HEK293 (cell line): Measurements from ENCODE around the gene PDZD8.

Source experiments
- CTCF ChIA-PET: fragments of 350-600 bp; formaldehyde crosslinking; extraction: SDS; loops from one replicate; lab custom pipeline; 2021; ENCODE audit warnings: antibody characterized with exemption; lab: Yijun Ruan, JAX
- POLR2A ChIA-PET: fragments of 300-600 bp; formaldehyde crosslinking; extraction: SDS; loops from one replicate; lab custom pipeline; 2020; ENCODE audit warnings: antibody characterized with exemption, inconsistent platforms; lab: Yijun Ruan, JAX
- H3K27ac ChIP-seq: fragments of 200-500 bp; sonication (Bioruptor generic); 2 replicates; pipeline ENCODE4 v1.5.1; 2014; ENCODE audit warnings: low read depth, low read length, control low read depth, inconsistent platforms; ENCODE audit errors: extremely low read depth
- H3K36me3 ChIP-seq, 2 experiments: fragments of 200-500 bp in 1 of 2; sonication (Bioruptor generic) in 1 of 2; 1 replicate in 1 of 2; 2 replicates in 1 of 2; pipeline ENCODE4 v1.5.1; 2014 to 2017; ENCODE audit warnings: inconsistent platforms in 2 of 2, low read length in 2 of 2; ENCODE audit not compliant: control insufficient read depth in 2 of 2, insufficient read depth in 1 of 2
- H3K4me1 ChIP-seq: fragments of 200-500 bp; sonication (Bioruptor generic); 2 replicates; pipeline ENCODE4 v1.5.1; 2014; ENCODE audit warnings: mild to moderate bottlenecking, low read length, inconsistent platforms; ENCODE audit not compliant: control insufficient read depth, insufficient read depth
- H3K4me3 ChIP-seq: 2 replicates; pipeline ENCODE4 v1.5.1; 2011; ENCODE audit warnings: low read depth, mild to moderate bottlenecking, control low read depth, low read length, moderate library complexity
- H3K9me3 ChIP-seq: fragments of 200-500 bp; sonication (Bioruptor generic); 2 replicates; pipeline ENCODE4 v1.5.1; 2014; ENCODE audit warnings: low read depth, low read length, inconsistent platforms; ENCODE audit not compliant: control insufficient read depth, insufficient read depth
- KLF8 ChIP-seq: fragments of 450-650 bp; formaldehyde crosslinking; IDR thresholded peaks from 2 replicates; pipeline ENCODE4 v1.5.1; 2016; ENCODE audit warnings: missing biosample characterization, missing genetic modification characterization
- PRDM1 ChIP-seq: fragments of 450-650 bp; formaldehyde crosslinking; IDR thresholded peaks from 2 replicates; pipeline ENCODE4; 2016; ENCODE audit warnings: missing biosample characterization, missing genetic modification characterization
- ZBTB20 ChIP-seq: fragments of 450-650 bp; formaldehyde crosslinking; IDR thresholded peaks from 2 replicates; pipeline ENCODE4 v1.5.1; 2016; ENCODE audit warnings: missing biosample characterization, missing genetic modification characterization
- ZNF10 ChIP-seq: fragments of 450-650 bp; formaldehyde crosslinking; IDR thresholded peaks from 2 replicates; pipeline ENCODE4 v1.5.1; 2017; ENCODE audit warnings: missing biosample characterization, missing genetic modification characterization
- ZNF174 ChIP-seq: fragments of 450-650 bp; formaldehyde crosslinking; IDR thresholded peaks from 2 replicates; pipeline ENCODE4 v1.5.0; 2017; ENCODE audit warnings: missing biosample characterization, mild to moderate bottlenecking, missing genetic modification characterization
- ZNF23 ChIP-seq: fragments of 450-650 bp; formaldehyde crosslinking; IDR thresholded peaks from 2 replicates; pipeline ENCODE4 v1.5.1; 2016; ENCODE audit warnings: missing biosample characterization, missing genetic modification characterization, borderline replicate concordance
- ZNF394 ChIP-seq: fragments of 450-650 bp; formaldehyde crosslinking; IDR thresholded peaks from 2 replicates; pipeline ENCODE4 v1.5.1; 2016; ENCODE audit warnings: missing biosample characterization, missing genetic modification characterization, mild to moderate bottlenecking, moderate library complexity, borderline replicate concordance
- ZNF48 ChIP-seq: fragments of 450-650 bp; formaldehyde crosslinking; IDR thresholded peaks from 2 replicates; pipeline ENCODE4 v1.5.1; 2016; ENCODE audit warnings: missing biosample characterization, missing genetic modification characterization
- ZNF510 ChIP-seq: fragments of 450-650 bp; formaldehyde crosslinking; IDR thresholded peaks from 2 replicates; pipeline ENCODE4 v1.5.1; 2018; ENCODE audit warnings: mild to moderate bottlenecking, missing genetic modification characterization, missing biosample characterization; ENCODE audit not compliant: insufficient replicate concordance
- ZNF561 ChIP-seq: fragments of 450-650 bp; IDR thresholded peaks from 2 replicates; pipeline ENCODE4 v1.5.1; 2018; ENCODE audit warnings: missing biosample characterization, missing genetic modification characterization, borderline replicate concordance
- ZNF600 ChIP-seq: fragments of 450-650 bp; formaldehyde crosslinking; IDR thresholded peaks from 2 replicates; pipeline ENCODE4 v1.5.1; 2016; ENCODE audit warnings: missing biosample characterization, missing genetic modification characterization
- ZNF621 ChIP-seq: fragments of 450-650 bp; formaldehyde crosslinking; IDR thresholded peaks from 2 replicates; pipeline ENCODE4 v1.5.1; 2017; ENCODE audit warnings: missing biosample characterization, missing genetic modification characterization
- ZNF777 ChIP-seq: fragments of 450-650 bp; formaldehyde crosslinking; IDR thresholded peaks from 2 replicates; pipeline ENCODE4 v1.5.1; 2017; ENCODE audit warnings: missing biosample characterization, missing genetic modification characterization, borderline replicate concordance
- TF ChIP-seq, protein P1 (sequence below): fragments of 450-650 bp; formaldehyde crosslinking; IDR thresholded peaks from 2 replicates; pipeline ENCODE4 v1.5.1; 2017; ENCODE audit warnings: missing biosample characterization, missing genetic modification characterization
- TF ChIP-seq, protein P2 (sequence below): fragments of 450-650 bp; formaldehyde crosslinking; IDR thresholded peaks from 2 replicates; pipeline ENCODE4 v1.5.1; 2017; ENCODE audit warnings: missing biosample characterization, missing genetic modification characterization
- TF ChIP-seq, protein P3 (sequence below): fragments of 450-650 bp; formaldehyde crosslinking; IDR thresholded peaks from 2 replicates; pipeline ENCODE4 v1.5.1; 2017; ENCODE audit warnings: missing biosample characterization, missing genetic modification characterization
- TF ChIP-seq, protein P4 (sequence below): fragments of 450-650 bp; formaldehyde crosslinking; IDR thresholded peaks from 2 replicates; pipeline ENCODE4 v1.5.1; 2016; ENCODE audit warnings: missing biosample characterization, missing genetic modification characterization

The PDZD8 gene

DNA sequence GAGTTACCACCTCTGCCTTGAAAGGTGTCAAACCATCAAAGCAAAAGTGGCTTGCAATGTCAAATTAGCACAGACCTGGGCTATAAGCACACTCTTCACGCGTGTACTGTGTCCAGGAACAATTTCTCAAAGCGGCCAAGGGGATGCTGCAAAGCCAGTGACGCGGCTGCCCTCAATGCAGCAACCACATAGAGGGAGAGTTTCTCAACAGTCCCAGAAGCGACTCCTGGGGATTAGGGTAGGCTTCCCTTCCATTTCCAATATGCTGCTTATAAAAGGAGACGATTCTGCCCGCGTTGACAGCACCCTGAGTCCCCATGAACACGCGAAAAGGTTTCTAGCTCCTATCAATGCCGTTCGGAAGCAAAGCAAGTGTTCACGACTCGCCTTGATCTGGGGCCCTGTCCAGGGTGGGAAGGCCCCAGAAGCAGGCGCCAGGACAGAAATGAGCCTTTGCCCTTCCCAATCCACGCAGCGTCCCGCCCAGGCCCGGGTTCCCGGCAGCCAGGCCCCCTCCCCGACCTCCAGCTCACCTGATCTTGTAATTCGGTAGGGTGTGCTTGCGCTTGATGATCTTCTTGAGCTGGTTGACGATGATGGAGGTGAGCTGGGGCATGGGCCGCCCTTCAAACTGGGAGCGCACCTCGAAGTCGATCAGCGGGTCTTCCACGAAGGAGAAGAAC lies 1.3 kb downstream of the PDZD8 start (continued):
- TF ChIP-seq, protein P1, sequence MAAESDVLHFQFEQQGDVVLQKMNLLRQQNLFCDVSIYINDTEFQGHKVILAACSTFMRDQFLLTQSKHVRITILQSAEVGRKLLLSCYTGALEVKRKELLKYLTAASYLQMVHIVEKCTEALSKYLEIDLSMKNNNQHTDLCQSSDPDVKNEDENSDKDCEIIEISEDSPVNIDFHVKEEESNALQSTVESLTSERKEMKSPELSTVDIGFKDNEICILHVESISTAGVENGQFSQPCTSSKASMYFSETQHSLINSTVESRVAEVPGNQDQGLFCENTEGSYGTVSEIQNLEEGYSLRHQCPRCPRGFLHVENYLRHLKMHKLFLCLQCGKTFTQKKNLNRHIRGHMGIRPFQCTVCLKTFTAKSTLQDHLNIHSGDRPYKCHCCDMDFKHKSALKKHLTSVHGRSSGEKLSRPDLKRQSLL: peak; percentile 82; the same call in 1 of the 2 replicates
- TF ChIP-seq ZNF600: peak; percentile 3; the same call in 1 of the 2 replicates
- TF ChIP-seq ZNF561: no peak
- TF ChIP-seq KLF8 (tag by site-specific recombination): peak; percentile 38; the same call in 1 of the 2 replicates
- no peak for TF ChIP-seq ZNF174
- no peak for TF ChIP-seq ZNF23 (tag by site-specific recombination)
- no peak for TF ChIP-seq ZNF510 (tag by site-specific recombination)
- TF ChIP-seq ZBTB20 (tag by site-specific recombination): peak; percentile 89
- no peak for TF ChIP-seq ZNF621 (tag by site-specific recombination)
- TF ChIP-seq, protein P2, sequence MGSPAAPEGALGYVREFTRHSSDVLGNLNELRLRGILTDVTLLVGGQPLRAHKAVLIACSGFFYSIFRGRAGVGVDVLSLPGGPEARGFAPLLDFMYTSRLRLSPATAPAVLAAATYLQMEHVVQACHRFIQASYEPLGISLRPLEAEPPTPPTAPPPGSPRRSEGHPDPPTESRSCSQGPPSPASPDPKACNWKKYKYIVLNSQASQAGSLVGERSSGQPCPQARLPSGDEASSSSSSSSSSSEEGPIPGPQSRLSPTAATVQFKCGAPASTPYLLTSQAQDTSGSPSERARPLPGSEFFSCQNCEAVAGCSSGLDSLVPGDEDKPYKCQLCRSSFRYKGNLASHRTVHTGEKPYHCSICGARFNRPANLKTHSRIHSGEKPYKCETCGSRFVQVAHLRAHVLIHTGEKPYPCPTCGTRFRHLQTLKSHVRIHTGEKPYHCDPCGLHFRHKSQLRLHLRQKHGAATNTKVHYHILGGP (tag by site-specific recombination): no peak
- no peak for TF ChIP-seq ZNF48 (tag by site-specific recombination)
- no peak for TF ChIP-seq ZNF777

DNA sequence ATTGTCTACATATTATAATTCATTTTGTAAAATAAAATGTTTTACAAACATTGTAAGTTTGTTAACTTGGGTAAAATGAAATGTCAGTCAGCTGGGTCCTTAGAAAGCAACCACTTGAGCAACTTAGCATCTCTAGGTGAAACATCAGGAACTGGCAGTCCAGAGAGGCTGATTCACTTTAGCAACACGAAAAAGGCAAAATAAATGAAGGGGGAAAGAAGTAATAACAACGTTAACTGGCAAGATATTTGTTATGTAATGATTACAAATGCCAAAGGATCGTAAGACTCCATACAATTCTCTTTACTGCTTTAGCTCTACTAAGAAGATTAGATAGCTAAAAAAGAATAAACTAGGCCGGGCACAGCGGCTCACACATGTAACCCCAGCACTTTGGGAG lies 5.0 kb downstream of the PDZD8 start:
- no peaks in the 10 kb centered on the region for H3K9me3 ChIP-seq
- H3K4me1 ChIP-seq: peaks cover 18% of the 10 kb centered on the region
- POLR2A ChIA-PET: interaction anchor here (1.2 kb wide), 1 partner anchor 10 kb away, joined by 3 read pairs; no protein-coding TSS in a partner anchor
- no peak overlapping the region for H3K4me3 ChIP-seq
- CTCF ChIA-PET: interaction anchor here (0.5 to 2.6 kb wide), 5 partner anchors 9 to 153 kb away, joined by 3 to 7 read pairs (median 5); no protein-coding TSS in a partner anchor
- H3K27ac ChIP-seq: no peak overlapping the region
- no peaks in the 10 kb centered on the region; a peak in 1 of 3 replicates for H3K36me3 ChIP-seq
- TF ChIP-seq PRDM1 (tag by site-specific recombination) (0 out of 2 replicates have a peak, but pooled peaks have one; percentile 46), ZNF777 (no peak)
- TF ChIP-seq, protein P3, sequence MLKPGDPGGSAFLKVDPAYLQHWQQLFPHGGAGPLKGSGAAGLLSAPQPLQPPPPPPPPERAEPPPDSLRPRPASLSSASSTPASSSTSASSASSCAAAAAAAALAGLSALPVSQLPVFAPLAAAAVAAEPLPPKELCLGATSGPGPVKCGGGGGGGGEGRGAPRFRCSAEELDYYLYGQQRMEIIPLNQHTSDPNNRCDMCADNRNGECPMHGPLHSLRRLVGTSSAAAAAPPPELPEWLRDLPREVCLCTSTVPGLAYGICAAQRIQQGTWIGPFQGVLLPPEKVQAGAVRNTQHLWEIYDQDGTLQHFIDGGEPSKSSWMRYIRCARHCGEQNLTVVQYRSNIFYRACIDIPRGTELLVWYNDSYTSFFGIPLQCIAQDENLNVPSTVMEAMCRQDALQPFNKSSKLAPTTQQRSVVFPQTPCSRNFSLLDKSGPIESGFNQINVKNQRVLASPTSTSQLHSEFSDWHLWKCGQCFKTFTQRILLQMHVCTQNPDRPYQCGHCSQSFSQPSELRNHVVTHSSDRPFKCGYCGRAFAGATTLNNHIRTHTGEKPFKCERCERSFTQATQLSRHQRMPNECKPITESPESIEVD (tag by site-specific recombination): peak; percentile 71

DNA sequence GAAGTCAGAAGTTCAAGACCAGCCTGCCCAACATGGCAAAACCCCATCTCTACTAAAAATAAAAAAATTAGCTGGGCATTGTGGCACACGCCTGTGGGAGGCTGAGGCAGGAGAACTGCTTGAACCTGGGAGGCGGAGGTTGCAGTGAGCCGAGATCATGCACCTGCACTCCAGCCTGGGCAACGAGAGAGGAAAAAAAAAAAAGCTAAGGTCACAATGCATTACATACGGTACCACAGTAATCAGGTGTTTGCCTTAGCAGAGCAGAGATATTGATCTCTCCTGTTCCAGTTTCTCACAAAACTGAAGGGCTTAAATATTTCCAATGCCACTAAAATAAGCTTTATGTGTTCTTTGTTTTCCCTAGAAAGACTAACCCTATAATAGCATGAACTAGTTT lies 7.5 kb downstream of the PDZD8 start:
- TF ChIP-seq, protein P4, sequence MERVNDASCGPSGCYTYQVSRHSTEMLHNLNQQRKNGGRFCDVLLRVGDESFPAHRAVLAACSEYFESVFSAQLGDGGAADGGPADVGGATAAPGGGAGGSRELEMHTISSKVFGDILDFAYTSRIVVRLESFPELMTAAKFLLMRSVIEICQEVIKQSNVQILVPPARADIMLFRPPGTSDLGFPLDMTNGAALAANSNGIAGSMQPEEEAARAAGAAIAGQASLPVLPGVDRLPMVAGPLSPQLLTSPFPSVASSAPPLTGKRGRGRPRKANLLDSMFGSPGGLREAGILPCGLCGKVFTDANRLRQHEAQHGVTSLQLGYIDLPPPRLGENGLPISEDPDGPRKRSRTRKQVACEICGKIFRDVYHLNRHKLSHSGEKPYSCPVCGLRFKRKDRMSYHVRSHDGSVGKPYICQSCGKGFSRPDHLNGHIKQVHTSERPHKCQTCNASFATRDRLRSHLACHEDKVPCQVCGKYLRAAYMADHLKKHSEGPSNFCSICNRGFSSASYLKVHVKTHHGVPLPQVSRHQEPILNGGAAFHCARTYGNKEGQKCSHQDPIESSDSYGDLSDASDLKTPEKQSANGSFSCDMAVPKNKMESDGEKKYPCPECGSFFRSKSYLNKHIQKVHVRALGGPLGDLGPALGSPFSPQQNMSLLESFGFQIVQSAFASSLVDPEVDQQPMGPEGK: no peak
- TF ChIP-seq ZNF10 (tag by site-specific recombination) (peak; percentile 26; the same call in 1 of the 2 replicates), ZNF394 (tag by site-specific recombination) (no peak)
- TF ChIP-seq, protein P1: no peak
- Histone ChIP-seq H3K36me3 (no peaks in the 10 kb centered on the region; a peak in 1 of 3 replicates), H3K9me3 (no peaks in the 10 kb centered on the region), H3K4me3 (no peak overlapping the region), H3K4me1 (peaks cover 34% of the 10 kb centered on the region), H3K27ac (no peak overlapping the region)
- ChIA-PET POLR2A (no interaction called here), CTCF (interaction anchor here (0.6 to 1.0 kb wide), 5 partner anchors 45 to 192 kb away, joined by 3 to 7 read pairs (median 4); no protein-coding TSS in a partner anchor)
